ENCODE data around the gene PITX2. TPM values are rescaled to one million over a fixed set of nuclear protein-coding genes. Genes with fewer than 3 reads are reported as not detected.
A peak's percentile ranks its signal among the peaks of the same experiment; 100 is the strongest.

PITX2 gene
- total and polyA plus RNA-seq, 2 of the 8 experiments (the other 6 are each of a cell fraction or from before 2014, with no cell fraction given): 0.09 to 0.67 TPM

DNA sequence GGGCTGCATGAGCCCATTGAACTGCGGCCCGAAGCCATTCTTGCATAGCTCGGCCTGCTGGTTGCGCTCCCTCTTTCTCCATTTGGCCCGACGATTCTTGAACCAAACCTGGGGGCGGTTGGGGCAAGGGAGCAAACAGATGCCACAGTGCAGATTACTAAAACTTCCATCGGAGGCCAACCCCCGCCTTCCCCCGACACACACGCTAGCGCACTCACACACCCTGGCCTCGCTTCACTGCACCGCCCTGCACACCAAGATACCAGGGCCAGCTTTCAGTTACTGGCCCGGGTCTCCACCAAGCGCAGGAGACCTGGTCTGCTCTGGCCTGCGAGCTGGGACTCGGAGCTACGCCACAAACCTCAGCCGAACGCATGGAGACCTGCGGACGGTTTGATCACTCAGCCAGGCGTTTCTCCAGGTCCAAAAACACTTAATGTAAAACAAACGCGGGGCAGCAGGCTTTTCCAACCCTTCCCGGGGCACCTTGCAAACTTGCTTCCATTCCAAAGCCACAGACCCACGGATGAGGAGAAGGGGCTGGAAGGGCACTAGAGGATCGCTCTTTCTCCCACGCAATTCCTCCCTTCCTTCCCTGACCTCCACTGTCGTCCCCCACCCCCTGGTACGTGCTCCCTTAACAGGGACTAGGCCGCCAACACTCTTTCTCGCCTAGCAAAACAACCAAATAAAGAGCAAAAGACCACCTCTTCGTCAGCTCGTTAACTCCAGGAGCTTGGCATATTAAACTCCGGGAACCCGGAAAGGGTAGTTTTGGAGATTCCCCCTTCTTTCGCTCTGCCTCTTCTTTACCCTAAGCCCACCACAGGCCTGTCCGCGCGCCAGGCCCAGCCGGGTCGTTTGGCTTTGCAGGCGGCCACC, 4.1 kb downstream of the PITX2 start:
- H2BK5ac ChIP-seq (ENCODE audit: low read depth, low read length): peak overlapping the region; percentile 81; the same call in 1 of the 2 replicates
- no peaks in the 10 kb centered on the region for H3K9me3 ChIP-seq (ENCODE audit: insufficient read depth in 2 of 2, low read depth in 1 of 2, low read length in 1 of 2)
- H3K23me2 ChIP-seq (ENCODE audit: low read depth, low read length): peaks cover 16% of the 10 kb centered on the region; the same call in 1 of the 2 replicates
- 0 out of 2 replicates have a peak overlapping the region, but pooled peaks have one; percentile 36 for H3K18ac ChIP-seq (ENCODE audit: extremely low read depth, low read length)
- peaks cover 3 to 18% of the 10 kb centered on the region in 2 experiments for H4K20me1 ChIP-seq (replicated peaks in 1 of 2; ENCODE audit: control insufficient read depth in 1 of 2, insufficient read depth in 2 of 2, low read length in 2 of 2)
- peak overlapping the region; percentile 66 for H4K8ac ChIP-seq (ENCODE audit: extremely low read depth, insufficient read depth, low read length)
- H3K27me3 ChIP-seq (replicated peaks in 1 of 4; ENCODE audit: control insufficient read depth in 3 of 4, extremely low read depth in 1 of 4, insufficient read depth in 3 of 4, low read length in 3 of 4): peaks cover 70 to 98% (median 91%) of the 10 kb centered on the region in 4 experiments
- H3K4ac ChIP-seq (replicated peaks; ENCODE audit: insufficient read length, low read depth, low read length): no peak overlapping the region
- H2AFZ ChIP-seq (ENCODE audit: low read length): no peak overlapping the region
- no peak overlapping the region for H3K14ac ChIP-seq (ENCODE audit: insufficient read length)
- POLR2A ChIA-PET (ENCODE audit: partially characterized antibody): interaction anchor here (1.4 to 2.6 kb wide), 3 partner anchors 11 to 18 kb away, joined by 4 to 14 read pairs (median 4); no protein-coding TSS in a partner anchor
- H4K5ac ChIP-seq (ENCODE audit: insufficient read length, low read depth, low read length): no peak overlapping the region
- DNase-seq (ENCODE audit: low read depth in 1 of 2, low spot score in 2 of 2) (peak in 1 of 2 experiments; percentile 74), FAIRE-seq (no peak)
- H2BK12ac ChIP-seq (ENCODE audit: low read depth, low read length): peak overlapping the region; percentile 99; the same call in 1 of the 2 replicates
- peaks cover 7 to 36% (median 28%) of the 10 kb centered on the region in 4 experiments for H3K4me1 ChIP-seq (replicated peaks in 1 of 4; ENCODE audit: control insufficient read depth in 3 of 4, insufficient read depth in 4 of 4, low read length in 3 of 4)
- H3K36me3 ChIP-seq (ENCODE audit: control insufficient read depth in 2 of 4, insufficient read depth in 4 of 4, low read length in 3 of 4): peaks cover 0 to 3% (median 0%) of the 10 kb centered on the region in 4 experiments; a peak in 1 of 8 replicates
- no peak overlapping the region for H3K23ac ChIP-seq (ENCODE audit: insufficient read length)
- H3K27ac ChIP-seq (ENCODE audit: low read depth, low read length): no peak overlapping the region
- 2% methylated on average over 45 of the region's 45 CpGs; no CpG with 5 or more reads in 1 of the 2 experiments for WGBS, 2 experiments (ENCODE audit: extremely low coverage in 1 of 2, insufficient coverage in 1 of 2, insufficient read length in 1 of 2, insufficient replicate concordance in 2 of 2, low coverage in 1 of 2, low lambda C conversion rate in 2 of 2, missing lambda C conversion rate in 1 of 2)
- H2BK120ac ChIP-seq (replicated peaks; ENCODE audit: low read depth, low read length): no peak overlapping the region
- no peak overlapping the region; the same call in 1 of the 2 replicates for H2BK15ac ChIP-seq (ENCODE audit: low read length)
- no peak overlapping the region for H2BK20ac ChIP-seq (ENCODE audit: low read length)
- H3K79me2 ChIP-seq (ENCODE audit: control insufficient read depth in 1 of 2, insufficient read depth in 2 of 2, low read length in 2 of 2): no peaks in the 10 kb centered on the region
- peak overlapping the region; percentile 75; the same call in 1 of the 2 replicates for H2AK5ac ChIP-seq (ENCODE audit: low read depth, low read length)
- H3K56ac ChIP-seq (replicated peaks; ENCODE audit: insufficient read length, low read depth, low read length): no peak overlapping the region
- CTCF ChIA-PET (ENCODE audit: partially characterized antibody): interaction anchor here (0.5 to 4.3 kb wide), 7 partner anchors 10 to 1011 kb away, joined by 3 to 17 read pairs (median 4); no protein-coding TSS in a partner anchor
- H3K79me1 ChIP-seq (ENCODE audit: low read depth, low read length): no peaks in the 10 kb centered on the region
- H4K91ac ChIP-seq (replicated peaks; ENCODE audit: insufficient read length, low read length): no peak overlapping the region
- H3K4me2 ChIP-seq (ENCODE audit: insufficient read depth in 1 of 2, low read depth in 2 of 2, low read length in 2 of 2): peak overlapping the region; percentile 54 to 92
- H3K9ac ChIP-seq (replicated peaks in 1 of 4; ENCODE audit: extremely low read depth in 1 of 4, low read depth in 3 of 4, low read length in 3 of 4): no peak overlapping the region; a peak in 1 of 7 replicates
- peak overlapping the region in 2 of 4 experiments; percentile 14 to 39; a peak in 4 of 8 replicates for H3K4me3 ChIP-seq (ENCODE audit: extremely low read depth in 1 of 4, insufficient read depth in 2 of 4, low read depth in 3 of 4, low read length in 4 of 4)
- TF ChIP-seq SUZ12 (IDR thresholded peaks at IDR 0.05; ENCODE audit: low read length): peak; percentile 95; the same call in 1 of the 2 replicates
- TF ChIP-seq CBX8 (IDR thresholded peaks at IDR 0.05; ENCODE audit: borderline replicate concordance, low read depth, low read length): peak; percentile 72; the same call in 1 of the 2 replicates
- no peak for TF ChIP-seq NANOG (IDR thresholded peaks at IDR 0.05; ENCODE audit: insufficient read depth, low read depth, low read length, poor library complexity, severe bottlenecking)
- no peak for TF ChIP-seq POLR2AphosphoS5 (IDR thresholded peaks at IDR 0.05; ENCODE audit: low read depth, low read length)
- TF ChIP-seq YY1 (IDR thresholded peaks at IDR 0.05; ENCODE audit: low read depth, low read length): no peak
- TF ChIP-seq EP300 (IDR thresholded peaks at IDR 0.05; ENCODE audit: borderline replicate concordance in 1 of 2, low read depth in 2 of 2, low read length in 2 of 2): no peak
- no peak for TF ChIP-seq TAF1 (IDR thresholded peaks at IDR 0.05; ENCODE audit: low read depth, low read length)
- TF ChIP-seq BCL11A (IDR thresholded peaks at IDR 0.05; ENCODE audit: low read depth in 2 of 2, low read length in 2 of 2): no peak
- peak; percentile 97 for TF ChIP-seq EZH2 (IDR thresholded peaks at IDR 0.05; ENCODE audit: low read depth, low read length, severe bottlenecking)
